T-helper 22 cell (primary cell): Measurements from ENCODE around the gene SDSL.

ENCODE experiments used
- DNase-seq: peaks from one replicate; pipeline ENCODE4 v3.0.0-alpha.2; 2020; ENCODE audit warnings: low read depth

The SDSL gene

DNA sequence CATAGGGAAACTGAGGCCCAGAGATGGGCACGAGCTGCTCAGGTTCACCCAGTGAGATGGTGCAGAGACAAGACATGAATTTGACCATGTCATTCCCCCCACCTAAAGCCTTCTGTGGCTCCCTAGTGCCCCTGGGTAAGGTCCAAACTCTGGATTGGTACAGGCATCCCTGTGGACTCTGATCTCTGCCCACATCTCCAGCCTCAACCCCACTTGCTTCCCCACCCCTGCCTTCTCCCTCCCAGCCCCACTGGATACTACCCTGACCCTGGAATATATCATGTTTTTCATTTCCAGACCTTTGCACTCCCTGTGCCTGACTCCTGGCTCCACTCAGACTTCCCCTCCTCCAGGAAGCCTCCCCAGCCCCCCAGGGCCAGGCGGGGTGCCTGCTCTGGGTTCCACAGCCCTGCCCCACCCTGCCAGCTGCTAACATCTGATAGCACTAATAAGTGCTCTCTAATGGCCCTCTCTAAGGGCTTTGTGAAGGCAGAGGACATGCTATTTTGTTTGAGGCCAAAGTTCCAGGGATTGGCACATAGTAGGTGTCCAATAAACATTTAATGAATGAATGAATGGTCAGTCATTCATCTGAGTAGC, 1.1 kb upstream of the SDSL start:
- DNase-seq, result no peak

DNA sequence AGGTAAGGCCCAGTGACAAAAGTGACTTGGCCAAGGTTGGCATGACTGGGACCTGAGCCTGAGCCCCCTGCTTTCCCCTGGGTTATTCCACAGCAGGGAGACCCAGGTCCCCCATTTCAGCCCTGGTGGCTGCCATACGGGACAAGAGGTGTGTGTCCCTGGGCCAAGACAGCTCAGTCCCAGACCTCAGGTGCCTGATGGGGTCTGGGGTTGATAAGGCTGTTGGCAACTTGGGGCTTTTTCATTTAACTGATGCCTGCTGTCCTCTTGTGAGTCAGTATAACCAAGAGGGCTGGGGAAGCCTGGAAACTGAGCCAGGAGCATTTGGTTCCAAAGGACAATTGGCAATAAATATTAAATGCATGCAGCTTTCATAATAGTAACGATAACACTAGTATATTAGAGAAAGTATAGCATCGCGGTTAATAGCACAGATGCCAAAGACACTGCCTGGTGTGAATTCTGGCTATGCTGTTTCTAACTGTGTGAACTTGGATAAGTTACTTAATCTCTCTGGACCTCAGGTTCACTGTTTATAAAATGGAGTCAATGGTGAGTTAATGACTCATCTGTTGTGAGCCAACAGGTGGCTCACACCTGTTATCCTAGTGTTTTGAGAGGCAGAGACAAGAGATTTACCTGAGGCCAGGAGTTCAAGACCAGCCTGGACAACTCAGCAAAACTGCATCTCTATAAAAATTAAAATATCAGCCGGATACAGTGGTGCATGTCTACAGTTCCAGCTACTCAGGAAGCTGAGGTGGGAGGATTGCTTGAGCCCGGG, 898 bp downstream of the SDSL start:
- no peak for DNase-seq

DNA sequence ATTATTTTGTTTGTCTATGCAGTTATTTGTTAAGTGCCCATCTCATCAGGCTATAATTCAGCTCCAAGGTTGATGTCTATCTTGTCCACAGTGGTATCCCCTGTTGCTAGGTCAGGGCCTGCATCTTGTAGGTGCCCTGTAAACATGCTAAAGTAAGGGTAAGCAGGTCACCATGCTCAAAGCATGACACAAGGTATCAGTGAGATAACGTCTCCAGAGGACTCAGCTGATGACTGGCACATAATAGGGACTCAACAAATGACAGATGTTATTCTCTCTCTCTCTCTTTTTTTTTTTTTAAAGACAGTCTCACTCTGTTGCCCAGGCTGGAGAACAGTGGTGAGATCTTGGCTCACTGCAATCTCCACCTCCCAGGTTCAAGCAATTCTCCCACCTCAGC, 2.3 kb downstream of the SDSL start:
- no peak for DNase-seq

DNA sequence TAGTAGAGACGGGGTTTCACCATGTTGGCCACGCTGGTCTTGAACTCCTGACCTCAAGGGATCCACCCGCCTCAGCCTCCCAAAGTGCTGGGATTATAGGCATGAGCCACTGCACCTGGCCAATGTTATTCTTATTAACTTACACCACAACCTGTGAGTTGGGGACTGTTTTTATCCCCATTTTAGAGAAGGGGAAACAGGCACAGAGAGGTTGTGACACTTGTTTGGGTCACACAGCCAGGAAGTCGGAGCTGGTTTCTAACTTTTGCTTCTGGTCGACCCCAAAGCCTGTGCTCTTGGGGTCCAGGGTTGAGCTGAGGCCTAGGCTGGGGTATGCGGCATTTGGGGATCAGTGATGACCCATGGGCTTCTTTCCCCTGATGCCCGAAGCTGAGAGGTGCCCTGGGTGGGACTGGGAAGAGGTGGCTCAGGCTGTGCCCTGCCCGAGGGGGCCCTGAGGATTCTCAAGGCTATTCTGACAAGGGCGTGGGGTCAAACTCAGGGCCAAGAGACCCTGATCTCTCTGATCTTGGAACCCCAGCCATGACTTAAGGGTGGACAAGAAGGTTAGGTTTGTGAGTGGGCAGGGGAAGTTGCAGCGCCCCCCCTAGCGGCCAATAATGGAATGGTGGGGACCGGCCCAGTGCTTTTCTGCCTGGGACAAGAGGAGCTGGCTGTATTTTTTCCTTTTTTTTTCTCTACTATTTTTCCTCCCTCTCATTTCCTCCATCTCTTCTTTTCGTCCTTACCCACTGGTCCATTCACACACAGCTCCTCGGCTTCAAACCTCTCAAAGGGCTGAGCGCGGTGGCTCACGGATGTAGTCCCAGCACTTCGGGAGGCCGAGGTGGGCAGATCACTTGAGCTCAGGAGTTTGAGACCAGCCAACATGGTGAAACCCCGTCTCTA, 3.0 kb downstream of the SDSL start:
- no peak for DNase-seq

DNA sequence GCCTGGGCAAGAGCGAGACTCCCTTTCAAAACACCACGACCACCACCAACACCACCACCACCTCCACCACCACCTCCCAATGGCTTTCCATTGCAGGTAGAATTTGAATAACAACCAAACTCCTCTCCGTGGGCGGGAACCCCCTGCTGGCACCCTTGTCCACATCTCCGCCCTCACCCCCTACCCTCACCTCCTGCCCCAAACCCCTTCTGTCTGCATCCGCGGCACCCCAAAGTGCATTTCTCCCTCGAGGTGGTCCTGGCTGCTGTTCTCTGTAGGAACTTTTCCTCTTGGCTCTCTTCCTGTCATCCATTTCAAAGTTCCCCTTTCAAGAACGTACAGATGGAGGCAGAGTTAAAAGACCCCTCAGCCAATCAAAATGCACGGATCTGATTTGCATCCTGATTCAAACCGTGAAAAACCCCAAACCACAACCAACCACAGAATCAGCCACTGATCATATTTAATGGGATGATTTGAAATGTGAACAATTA, 3.8 kb downstream of the SDSL start:
- no peak for DNase-seq

DNA sequence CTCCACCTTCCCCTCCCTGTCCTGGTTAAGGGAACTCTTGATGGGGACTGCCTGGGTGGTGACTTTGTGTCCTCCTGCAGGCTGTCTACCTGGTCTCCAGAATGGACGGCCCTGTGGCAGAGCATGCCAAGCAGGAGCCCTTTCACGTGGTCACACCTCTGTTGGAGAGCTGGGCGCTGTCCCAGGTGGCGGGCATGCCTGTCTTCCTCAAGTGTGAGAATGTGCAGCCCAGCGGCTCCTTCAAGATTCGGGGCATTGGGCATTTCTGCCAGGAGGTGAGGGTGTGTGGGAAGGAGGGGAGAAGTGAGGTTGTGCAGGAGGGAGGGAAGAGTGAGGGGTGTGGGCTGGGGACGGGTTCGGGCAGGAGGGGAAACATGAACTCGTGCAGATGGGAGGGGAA, 5.7 kb downstream of the SDSL start:
- no peak for DNase-seq

DNA sequence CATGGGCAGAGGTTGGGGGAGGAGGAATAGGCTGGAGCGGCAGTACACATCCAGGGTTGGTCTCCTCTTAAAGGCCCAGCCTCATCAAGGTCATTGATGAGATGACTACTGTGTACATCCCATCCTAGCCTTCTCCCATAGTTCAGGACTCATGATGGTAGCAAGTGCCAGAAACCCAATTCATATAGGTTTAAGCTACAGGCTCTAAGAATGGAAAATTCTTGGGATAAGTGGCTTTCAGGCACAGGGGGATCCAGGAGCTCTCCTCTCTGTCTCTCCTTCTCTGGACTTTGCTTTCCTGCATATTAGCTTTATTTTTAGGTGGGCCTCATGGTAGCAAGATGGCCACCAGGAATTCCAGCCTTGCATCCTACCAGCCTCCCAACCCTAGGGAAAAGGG, 6.3 kb downstream of the SDSL start:
- DNase-seq, result no peak

DNA sequence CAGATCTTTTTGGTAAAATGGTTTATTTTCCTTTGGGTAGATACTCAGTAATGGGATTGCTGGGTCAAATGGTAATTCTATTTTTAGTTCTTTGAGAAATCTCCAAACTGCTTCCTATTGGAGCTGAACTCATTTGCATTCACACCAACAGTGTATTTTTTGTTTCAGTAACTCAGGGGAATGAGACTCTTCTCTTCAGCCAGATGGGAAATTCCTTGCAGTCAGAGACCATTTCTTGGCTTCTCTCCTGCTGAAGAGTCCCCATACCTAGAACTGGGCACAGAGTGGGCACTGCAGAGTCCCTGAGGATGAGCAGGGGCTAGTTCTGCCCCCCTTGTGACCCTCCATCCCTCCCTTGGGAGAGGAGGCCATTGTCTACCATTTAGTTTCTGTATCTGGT, 10.8 kb downstream of the SDSL start:
- DNase-seq, result no peak

DNA sequence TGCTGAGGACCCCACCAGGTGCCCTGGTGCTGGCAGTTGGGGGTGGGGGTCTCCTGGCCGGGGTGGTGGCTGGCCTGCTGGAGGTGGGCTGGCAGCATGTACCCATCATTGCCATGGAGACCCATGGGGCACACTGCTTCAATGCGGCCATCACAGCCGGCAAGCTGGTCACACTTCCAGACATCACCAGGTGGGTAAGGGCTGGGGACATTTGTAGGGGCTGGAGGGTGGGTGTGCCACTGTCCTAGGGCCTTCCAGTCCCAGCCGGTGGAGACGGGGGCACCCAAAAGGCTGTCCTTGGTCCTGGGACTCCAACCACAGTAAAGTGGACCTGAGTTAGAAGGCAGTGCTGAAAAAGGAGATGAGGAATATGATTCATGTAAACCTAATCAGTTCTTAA, 13.2 kb downstream of the SDSL start:
- DNase-seq, result no peak

DNA sequence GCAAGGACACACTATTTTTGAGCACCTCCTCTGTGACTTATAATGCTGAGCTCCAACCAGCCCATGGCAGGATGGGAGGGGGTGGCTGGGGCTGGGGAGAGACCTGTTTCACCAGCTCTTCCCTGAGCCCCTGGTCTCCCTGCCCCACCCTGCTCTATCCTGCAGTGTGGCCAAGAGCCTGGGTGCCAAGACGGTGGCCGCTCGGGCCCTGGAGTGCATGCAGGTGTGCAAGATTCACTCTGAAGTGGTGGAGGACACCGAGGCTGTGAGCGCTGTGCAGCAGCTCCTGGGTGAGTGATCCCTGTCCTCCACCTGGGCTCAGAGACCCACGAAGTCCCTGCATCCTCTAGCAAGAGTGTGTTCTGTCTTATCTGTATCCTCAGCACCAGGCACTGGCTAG, 14.4 kb downstream of the SDSL start:
- DNase-seq, result no peak

DNA sequence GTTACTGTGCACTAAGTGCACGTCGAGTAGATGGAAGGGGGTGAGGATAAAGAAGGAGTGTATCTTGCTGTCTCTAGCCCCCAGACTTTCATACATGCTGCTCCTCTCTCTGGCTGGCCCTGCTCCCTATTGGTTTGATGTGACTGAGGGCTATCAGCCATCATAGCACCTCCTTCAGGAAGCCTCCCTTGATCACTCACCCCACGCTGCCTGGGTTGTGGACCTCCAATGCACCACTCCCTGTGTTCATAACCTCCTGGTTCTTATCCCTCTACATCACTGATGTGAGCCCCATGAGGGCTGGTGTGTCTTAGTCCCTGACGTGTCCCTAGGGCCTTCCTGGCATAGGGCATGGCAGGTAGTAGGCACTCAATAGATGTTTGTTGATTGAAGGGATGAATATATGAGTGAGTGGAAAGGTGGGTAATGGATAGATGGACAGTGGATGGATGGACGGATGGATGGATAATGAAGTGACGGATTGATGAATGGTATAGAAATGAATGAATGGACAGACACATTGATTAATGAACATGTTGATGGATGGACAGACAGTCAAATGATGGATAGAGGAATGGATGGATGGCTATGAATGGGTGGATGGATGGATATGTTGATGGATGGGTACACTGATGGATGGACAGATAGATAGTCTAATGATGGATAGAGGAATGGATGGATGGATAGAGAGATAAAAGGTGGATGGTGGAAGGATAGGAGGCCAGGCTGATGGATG, 15.0 kb downstream of the SDSL start:
- no peak for DNase-seq

DNA sequence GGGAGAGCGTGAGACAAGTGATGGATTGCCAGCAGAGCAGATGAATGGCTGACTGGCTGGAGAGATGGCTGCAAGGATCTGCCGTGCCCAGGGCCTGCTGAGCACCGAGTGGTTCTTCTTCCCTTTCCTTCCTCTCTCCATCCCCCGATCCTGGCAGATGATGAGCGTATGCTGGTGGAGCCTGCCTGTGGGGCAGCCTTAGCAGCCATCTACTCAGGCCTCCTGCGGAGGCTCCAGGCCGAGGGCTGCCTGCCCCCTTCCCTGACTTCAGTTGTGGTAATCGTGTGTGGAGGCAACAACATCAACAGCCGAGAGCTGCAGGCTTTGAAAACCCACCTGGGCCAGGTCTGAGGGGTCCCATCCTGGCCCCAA, 15.5 kb downstream of the SDSL start:
- DNase-seq, result no peak

DNA sequence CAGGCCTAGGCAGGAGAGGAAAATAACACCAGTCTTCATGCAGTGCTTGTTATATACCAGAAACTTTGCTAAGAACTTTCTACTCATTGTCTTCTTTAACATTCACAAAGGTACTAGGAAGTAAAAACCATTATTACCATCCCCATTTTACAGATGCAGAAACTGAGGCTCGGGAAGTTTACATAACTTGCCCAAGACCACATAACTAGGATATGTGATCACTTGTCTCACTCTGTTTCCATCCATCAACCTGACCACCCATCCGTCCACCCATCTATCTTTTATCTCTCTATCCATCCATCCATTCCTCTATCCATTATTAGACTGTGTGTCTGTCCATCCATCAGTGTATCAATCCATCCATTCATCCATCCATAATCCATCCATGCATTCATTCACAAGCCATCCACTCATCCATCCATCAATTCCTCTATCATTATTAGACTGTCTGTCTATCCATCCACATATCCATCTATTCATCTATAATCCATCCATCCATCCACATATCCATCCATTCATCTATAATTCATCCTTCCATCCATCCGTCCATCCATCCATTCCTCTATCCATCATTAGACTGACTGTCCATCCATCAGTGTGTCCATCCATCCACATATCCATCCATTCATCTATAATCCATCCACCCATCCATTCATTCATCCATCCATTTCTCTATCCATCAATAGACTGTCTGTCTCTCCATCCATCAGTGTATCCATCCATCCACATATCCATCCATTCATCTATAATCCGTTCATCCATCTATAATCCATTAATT, 16.5 kb downstream of the SDSL start:
- no peak for DNase-seq

DNA sequence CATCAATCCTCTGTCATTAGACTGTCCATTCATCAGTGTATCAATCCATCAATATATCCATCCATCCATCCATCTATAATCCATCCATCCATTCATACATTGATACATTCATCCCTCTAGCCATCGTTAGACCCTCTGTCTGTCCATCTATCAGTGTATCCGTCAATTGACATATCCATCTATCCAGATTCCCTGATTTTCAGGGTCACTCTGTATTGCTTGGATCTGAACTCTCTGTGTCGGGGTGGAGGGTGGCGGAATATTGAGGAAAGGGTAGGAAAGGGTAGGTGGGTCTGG, 17.1 kb downstream of the SDSL start:
- no peak for DNase-seq

DNA sequence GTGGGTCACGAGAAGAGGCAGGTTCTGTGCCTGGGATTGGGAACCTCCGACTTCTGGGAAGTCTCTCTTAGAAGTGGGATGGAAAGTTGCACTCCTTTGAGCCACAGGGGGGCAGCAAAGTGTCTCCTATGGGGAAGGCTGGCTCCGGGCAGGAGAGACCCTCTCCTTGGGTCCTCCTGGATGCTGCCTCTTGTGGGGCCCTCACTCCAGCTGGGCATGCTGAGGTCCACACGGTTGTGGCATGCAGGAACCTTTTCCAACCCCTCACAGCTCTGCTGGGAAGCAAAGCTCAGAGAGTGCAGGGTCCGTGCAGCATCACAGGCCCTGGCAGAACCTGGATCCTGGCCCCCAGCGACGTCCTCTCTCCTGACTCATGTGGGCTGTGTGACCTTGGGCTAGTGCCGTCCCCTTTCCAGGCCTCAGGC, 17.4 kb downstream of the SDSL start:
- DNase-seq, result no peak

DNA sequence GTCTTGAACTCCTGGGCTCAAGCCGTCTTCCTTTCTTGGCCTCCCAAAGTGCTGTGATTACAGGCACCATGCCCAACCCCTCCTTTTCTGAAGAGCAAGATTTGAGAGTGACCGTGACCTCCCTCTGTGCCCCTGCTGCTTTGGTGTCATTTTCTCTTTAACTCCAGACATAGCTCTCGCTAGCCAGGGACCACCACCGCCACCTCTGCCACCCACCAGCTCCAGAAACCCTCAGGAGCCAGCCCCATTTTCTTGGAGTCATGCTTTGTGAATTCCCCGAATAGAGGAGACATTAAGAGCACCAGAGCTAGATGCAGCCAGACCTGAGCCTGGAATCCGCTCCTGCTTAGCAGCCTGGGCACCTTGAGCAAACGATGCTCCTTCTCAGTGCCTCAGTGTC, 18.2 kb downstream of the SDSL start:
- DNase-seq, result no peak

DNA sequence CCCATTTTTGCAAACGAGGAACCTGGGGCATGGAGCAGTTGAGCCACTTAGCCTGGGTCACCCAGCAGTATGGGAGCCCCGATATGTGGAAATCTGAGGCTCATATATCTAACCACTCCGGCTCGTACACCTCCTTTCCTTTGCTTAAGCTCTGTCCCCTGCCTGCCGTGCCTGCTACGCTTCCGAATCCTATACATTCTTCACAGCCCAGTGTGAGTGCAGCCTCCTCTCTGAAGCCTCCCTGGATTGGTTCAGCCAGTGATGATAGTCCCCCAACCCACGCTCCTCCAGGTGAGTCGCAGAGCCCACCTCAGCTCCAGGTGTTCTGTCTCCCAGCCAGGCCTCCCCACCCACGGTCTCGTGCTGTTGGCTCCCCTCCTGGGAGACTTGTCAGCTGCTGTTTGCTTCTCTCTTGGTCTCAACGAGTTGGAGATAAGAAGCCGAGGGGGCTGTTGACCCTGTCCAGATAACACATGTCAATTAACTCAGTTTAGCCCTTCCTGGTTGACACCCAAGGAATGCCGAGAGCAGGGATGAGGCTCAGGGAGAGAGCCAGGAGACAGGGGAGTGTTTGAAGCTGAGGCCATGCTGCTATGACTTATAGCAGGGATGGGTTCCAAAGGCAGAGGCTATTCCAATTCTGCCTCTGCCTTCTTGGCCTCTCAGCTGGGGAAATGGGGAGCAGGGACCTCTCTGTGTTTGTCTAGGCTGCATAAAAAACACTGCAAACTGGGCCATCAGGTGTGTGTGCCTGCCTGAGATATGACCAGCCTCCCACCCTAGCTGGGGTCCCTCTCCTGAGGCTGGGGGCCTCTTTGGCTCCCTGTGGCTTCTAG, 19.0 kb downstream of the SDSL start:
- no peak for DNase-seq

DNA sequence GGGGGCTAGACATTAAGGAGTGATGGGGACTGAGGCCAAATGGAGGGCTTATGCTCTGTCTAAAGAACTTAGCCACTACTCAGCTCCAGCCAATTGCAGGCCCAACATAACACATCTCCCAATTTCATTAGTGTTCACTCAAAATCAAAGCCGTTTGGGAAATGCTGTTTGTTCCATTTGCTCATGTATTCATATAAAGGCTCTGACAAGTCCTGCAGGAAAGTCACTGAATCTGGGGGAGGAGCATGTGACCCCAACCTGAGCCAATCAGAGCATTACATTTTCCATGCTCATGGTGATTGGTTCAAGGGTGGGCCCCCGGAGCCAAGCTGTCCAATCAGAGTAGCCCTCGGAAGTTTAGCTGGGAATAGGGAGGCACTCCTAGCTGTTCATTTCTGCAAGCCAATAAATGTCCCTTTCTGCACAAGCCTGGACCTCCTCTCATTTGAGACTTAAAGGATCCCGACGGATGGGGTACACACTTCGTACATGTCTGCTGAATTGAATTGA, 20.9 kb downstream of the SDSL start:
- DNase-seq, result no peak

DNA sequence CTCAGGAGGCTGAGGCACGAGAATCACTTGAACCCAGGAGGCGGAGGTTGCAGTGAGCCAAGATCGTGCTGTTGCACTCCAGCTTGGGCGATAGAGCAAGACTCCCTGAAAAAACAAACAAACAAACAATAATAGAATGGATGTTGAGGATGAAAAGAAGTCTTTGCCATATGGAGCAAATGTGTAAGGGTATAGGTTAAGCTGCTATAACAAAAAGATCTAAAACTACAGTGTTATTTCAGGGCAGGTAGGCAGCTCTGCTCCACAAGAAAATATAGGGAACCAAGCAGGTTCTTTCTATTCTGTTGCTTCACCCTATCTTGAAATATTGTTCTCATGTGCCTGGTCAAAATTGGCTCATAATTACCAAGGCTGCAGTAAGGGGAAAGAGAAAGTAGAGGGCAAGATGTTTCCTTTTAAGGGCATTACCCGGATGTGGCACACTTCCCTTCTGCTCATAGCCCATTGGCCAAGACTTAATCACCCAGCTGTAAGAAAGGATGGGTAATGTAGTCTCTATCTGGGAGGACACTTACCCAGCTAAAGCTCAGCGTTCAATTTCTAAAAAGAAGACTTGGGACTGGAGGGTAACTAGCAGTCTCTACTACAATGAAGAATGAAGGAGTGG, 23.5 kb downstream of the SDSL start:
- no peak for DNase-seq

DNA sequence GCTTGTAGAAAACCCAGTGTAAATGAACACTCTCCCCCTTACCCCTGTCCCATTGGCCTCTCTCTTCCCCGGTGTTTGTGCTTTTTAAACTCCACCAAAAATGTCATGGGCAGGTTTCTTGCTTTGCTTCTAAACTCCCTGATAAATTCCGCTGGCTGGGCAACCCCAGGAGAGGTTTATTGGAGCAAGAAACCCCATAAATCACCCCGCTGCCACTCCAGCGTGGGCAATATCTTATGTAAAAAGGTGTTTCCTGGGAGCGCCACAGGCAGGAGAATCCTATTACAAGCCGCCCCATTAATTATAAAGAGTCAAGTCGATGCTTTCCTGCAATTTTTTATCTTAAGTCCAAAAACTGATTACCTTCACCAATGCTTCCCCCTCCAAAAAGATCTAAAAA, 26.7 kb downstream of the SDSL start:
- DNase-seq, result no peak
